GM10266 (cell line): ENCODE data around the gene DEFB113.

Experiments
- DNase-seq: peaks from one replicate; pipeline ENCODE4 v3.0.0; 2012; ENCODE audit errors: extremely low spot score
- TF ChIP-seq, protein P1 (sequence below): IDR thresholded peaks from 2 replicates; pipeline ENCODE4 v1.5.1; 2012; ENCODE audit warnings: mild to moderate bottlenecking, low read depth; ENCODE audit not compliant: control insufficient read depth, insufficient read depth; ENCODE audit errors: missing control alignments

DEFB113 gene

DNA sequence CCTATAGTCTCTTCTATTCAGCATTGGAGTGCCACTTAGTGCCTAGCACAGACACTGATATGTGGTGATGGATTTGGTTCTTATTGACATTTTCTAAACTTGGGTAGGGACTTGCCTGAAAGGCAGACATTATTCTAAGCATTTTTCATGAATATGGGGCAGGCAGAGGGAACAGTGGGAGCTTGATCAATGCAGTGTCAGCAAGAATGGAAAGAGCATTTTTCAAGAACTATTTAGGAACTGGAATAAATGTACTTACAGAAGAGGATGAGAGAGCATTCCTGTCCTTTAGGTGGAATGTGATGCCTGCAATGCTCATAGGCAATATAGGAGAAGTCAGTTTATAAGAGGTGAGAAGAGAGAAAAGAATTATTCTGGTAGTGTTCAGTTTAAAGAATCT is 31.6 kb downstream of the DEFB113 start:
- no peak for DNase-seq
- TF ChIP-seq, protein P1, sequence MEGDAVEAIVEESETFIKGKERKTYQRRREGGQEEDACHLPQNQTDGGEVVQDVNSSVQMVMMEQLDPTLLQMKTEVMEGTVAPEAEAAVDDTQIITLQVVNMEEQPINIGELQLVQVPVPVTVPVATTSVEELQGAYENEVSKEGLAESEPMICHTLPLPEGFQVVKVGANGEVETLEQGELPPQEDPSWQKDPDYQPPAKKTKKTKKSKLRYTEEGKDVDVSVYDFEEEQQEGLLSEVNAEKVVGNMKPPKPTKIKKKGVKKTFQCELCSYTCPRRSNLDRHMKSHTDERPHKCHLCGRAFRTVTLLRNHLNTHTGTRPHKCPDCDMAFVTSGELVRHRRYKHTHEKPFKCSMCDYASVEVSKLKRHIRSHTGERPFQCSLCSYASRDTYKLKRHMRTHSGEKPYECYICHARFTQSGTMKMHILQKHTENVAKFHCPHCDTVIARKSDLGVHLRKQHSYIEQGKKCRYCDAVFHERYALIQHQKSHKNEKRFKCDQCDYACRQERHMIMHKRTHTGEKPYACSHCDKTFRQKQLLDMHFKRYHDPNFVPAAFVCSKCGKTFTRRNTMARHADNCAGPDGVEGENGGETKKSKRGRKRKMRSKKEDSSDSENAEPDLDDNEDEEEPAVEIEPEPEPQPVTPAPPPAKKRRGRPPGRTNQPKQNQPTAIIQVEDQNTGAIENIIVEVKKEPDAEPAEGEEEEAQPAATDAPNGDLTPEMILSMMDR, result no peak

DNA sequence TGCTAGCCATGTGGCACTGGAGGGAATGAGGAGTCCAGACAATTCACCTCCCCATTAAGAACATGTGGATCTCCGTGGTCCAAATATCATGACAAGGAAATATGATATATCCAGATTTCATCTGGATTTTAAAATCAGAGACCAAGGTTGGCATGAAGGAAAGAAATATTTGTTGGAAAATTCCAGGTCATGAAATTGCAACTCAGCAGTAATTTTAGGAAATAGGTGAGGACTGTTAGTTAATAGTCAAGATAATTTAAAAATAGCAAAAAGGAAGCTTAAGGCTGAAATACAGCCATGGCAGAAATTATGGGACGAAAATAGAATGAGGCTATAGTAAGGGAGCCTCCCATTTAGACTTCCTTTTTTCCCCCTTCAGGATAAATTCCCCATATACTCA is 32.4 kb downstream of the DEFB113 start:
- TF ChIP-seq, protein P1, result no peak
- DNase-seq, result no peak

DNA sequence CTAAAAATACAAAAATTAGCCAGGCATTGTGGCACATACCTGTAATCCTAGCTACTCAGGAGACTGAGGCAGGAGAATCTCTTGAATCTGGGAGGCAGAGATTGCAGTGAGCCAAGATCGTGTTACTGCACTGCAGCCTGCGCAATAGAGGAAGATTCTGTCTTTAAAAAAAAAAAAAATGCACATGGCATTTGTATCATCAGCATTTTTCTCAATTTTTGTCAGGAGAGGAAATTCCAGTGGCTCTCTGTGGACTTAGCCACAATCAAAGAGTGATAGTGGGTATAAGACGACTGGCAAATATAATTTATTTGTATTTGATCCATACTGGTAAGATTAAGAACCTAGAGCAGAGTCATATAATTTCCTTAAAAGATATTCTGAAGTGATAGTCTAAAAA is 34.0 kb downstream of the DEFB113 start:
- TF ChIP-seq, protein P1, result no peak
- no peak for DNase-seq

DNA sequence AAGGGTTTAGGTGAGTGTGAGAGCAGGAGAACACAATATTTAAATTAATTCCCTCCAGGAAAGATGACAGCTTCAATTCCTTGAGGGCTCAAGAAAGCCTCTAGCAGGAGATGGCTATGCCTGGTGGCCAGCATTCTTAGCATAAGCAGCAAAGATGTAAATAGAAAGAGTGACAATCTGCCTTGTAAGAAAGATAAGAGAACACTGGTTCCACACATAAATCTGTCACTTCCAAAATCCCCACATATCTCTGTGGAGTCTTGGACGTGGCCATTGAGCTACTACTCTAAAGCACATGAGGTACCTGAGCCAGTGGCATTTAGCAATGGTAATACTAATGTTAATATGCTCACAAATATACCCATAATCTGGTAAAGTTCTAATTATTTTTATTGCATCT is 34.7 kb downstream of the DEFB113 start:
- DNase-seq, result no peak
- TF ChIP-seq, protein P1, result no peak

DNA sequence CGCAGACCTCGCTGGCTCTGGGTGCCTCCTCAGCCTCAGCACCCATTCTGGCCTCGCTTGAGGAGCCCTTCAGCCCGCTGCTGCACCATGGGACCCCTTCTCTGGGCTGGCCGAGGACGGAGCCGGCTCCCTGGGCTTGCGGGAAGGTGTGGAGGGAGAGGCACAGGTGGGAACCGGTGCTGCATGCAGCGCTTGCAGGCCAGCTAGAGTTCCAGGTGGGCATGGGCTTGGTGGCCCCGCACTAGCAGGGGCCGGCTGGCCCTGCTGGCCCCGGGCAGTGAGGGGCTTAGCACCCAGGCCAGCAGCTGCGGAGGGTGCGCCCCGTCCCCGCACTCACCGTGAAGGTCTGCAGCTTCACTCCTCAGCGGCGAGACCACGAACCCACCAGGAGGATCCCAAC is 35.9 kb downstream of the DEFB113 start:
- DNase-seq, result no peak
- TF ChIP-seq, protein P1, result no peak

DNA sequence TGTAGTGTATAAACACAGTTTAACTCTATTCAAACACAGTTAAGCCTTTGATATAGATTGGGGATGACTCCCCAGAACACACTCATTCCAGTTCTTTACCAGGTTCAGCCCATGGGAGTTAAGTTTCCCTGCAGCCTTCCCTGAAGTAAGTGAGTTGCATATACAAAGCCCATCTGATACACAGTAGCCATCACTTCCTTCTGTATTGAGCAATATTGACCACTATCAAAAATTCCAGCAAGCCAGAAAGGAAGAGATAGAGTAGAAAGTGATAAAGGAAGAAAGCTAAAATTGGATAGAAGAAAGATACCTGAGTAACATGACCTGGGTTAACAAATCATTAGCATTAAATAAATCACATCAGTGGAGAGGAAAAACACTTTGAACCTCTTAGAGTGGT is 40.1 kb downstream of the DEFB113 start:
- TF ChIP-seq, protein P1, result no peak

DNA sequence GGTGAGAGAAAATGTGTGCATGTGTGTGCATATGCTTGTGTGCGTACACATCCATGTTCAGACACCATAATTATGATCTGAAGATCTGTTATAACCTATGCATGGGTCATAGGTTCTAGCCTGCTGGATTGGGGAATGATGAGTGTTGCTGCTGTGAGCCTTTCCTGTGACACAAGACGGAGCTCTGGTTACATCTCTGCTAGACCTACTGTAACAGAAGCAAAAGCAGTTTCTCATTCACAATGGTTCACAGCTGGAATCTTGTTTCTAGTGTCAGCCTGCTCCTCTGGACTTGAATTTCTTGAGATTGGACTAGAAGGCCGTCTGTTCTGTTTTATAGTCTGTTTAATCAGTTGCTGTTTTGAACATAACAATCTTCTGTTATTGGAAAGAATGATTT is 45.6 kb downstream of the DEFB113 start:
- DNase-seq, result no peak

More for the DNA sequence above, 40.1 kb downstream of the DEFB113 start:
- DNase-seq, result no peak

More for the DNA sequence above, 45.6 kb downstream of the DEFB113 start:
- TF ChIP-seq, protein P1, result no peak
